Liver (tissue), 3 donors: ENCODE results near the gene CHERP.

Experiments
- ATF3 ChIP-seq: IDR thresholded peaks from 2 replicates; pipeline ENCODE4 v1.6.1; 2016; ENCODE audit warnings: antibody characterized with exemption
- CTCF ChIP-seq: fragments of 150-350 bp; IDR thresholded peaks from 2 replicates; pipeline ENCODE4 v1.5.1; 2017; ENCODE audit warnings: improper control_type of control experiment, low read depth, low read length; ENCODE audit not compliant: missing input control
- EGR1 ChIP-seq, 2 donors: IDR thresholded peaks; 2 replicates each; pipeline ENCODE4 v1.6.1; 2016 to 2018; ENCODE audit warnings: antibody characterized with exemption in 2 of 2, low read depth in 2 of 2
- FOXA1 ChIP-seq: IDR thresholded peaks from 2 replicates; pipeline ENCODE4 v1.6.1; 2016; ENCODE audit warnings: antibody characterized with exemption
- HNF4G ChIP-seq: IDR thresholded peaks from 2 replicates; pipeline ENCODE4 v1.6.1; 2016; ENCODE audit warnings: antibody characterized with exemption
- JUND ChIP-seq, 2 donors: IDR thresholded peaks; 2 replicates each; pipeline ENCODE4 v1.6.1; 2016; ENCODE audit warnings: antibody characterized with exemption in 2 of 2
- MAX ChIP-seq: IDR thresholded peaks from 2 replicates; pipeline ENCODE4 v1.6.1; 2016; ENCODE audit warnings: antibody characterized with exemption
- NR2F2 ChIP-seq: IDR thresholded peaks from 2 replicates; pipeline ENCODE4 v1.6.1; 2016; ENCODE audit warnings: antibody characterized with exemption
- RAD21 ChIP-seq, 2 donors: IDR thresholded peaks; 2 replicates each; pipeline ENCODE4 v1.6.1; 2016; ENCODE audit warnings: antibody characterized with exemption in 2 of 2, mild to moderate bottlenecking in 2 of 2
- REST ChIP-seq: IDR thresholded peaks from 2 replicates; pipeline ENCODE4 v1.6.1; 2016; ENCODE audit warnings: antibody characterized with exemption, mild to moderate bottlenecking
- RXRA ChIP-seq, 2 donors: IDR thresholded peaks; 2 replicates each; pipeline ENCODE4 v1.6.1; 2017 to 2018; ENCODE audit warnings: antibody characterized with exemption in 2 of 2, mild to moderate bottlenecking in 1 of 2
- SP1 ChIP-seq: IDR thresholded peaks from 2 replicates; pipeline ENCODE4 v1.6.1; 2018; ENCODE audit warnings: antibody characterized with exemption, mild to moderate bottlenecking
- YY1 ChIP-seq: IDR thresholded peaks from 2 replicates; pipeline ENCODE4 v1.6.1; 2016; ENCODE audit warnings: antibody characterized with exemption, mild to moderate bottlenecking
- donor health status: healthy.
- donor health status: healthy.

DNA sequence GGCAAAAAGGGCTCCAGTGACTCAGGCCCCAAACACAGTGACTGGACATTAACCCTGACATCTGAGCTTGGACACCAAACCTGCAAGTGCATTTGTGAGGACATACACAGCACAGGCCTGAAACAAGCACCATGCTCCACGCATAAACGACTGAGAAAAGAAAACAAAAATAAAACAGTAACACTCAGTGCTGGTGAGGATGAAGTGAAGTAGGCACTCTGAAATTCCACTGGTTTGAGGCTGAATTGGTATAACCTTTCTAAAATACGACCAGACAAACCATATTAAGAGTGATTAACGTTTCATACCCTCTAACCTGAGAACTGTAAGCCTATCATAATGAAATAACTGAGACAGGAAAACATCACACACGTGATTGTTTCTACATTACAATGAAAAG is 24.5 kb upstream of the CHERP start:
- TF ChIP-seq CTCF, result no peak
- TF ChIP-seq RAD21 (IDR thresholded peaks at IDR 0.05), result no peak
- no peak for TF ChIP-seq MAX
- TF ChIP-seq JUND (IDR thresholded peaks at IDR 0.05), result no peak
- no peak for TF ChIP-seq ATF3
- no peak for TF ChIP-seq RXRA (IDR thresholded peaks at IDR 0.05)
- no peak for TF ChIP-seq SP1
- TF ChIP-seq REST, result no peak
- no peak for TF ChIP-seq EGR1 (IDR thresholded peaks at IDR 0.05; ENCODE audit: low read depth in 2 of 2)
- no peak for TF ChIP-seq FOXA1
- TF ChIP-seq HNF4G, result no peak
- TF ChIP-seq NR2F2, result no peak
- TF ChIP-seq YY1, result no peak
